GM18502 (cell line): ENCODE data around the gene CHMP4B.

Source experiments
- ATAC-seq: cut with Tn5 transposase; IDR thresholded peaks from one replicate; pipeline ENCODE4 v1.9.1; 2021; ENCODE audit warnings: mild to moderate bottlenecking; ENCODE audit not compliant: unreplicated experiment, poor library complexity

The CHMP4B gene

GRCh38 chr20:33884633-33885032, 73.5 kb downstream of the CHMP4B start:
- no peak for ATAC-seq

DNA sequence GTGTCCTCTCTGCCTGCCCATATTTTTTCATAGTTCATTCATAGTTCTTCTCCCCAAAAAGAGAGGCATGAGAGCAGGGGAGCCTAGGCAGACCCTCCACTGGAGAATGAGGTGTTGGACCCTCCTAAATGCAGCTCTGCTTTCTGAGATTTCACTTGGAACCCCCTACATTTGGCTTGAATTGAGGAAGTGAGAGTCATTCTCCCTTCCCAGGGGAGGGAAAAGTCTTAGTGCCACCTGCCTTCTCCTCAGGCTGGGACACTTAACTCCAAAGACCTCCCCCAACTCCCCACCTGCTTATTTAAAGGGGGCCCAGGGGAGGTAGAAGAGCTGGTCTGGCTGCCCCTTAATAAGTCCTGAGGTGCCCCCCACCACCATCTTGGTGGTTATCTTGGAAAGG, 78.2 kb downstream of the CHMP4B start:
- no peak for ATAC-seq

DNA sequence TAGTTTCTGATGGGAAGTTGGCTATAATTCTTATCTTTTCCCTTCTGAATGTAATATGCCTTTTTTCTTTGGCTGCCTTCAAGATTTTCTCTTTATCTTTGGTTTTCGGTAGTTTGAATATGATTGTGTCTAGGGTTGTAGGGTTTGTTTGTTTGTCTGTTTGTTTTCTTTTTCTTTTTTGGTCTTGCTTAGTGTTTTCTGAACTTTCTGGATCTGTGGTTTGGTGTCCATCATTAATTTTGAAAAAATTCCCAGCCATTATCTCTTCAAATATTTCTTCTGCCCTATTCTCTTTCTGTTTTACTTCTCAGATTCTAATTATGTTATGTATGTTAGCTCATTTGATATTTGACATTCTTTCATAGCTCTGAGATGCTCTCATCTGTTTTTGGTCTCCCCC, 79.4 kb downstream of the CHMP4B start:
- ATAC-seq, result no peak

DNA sequence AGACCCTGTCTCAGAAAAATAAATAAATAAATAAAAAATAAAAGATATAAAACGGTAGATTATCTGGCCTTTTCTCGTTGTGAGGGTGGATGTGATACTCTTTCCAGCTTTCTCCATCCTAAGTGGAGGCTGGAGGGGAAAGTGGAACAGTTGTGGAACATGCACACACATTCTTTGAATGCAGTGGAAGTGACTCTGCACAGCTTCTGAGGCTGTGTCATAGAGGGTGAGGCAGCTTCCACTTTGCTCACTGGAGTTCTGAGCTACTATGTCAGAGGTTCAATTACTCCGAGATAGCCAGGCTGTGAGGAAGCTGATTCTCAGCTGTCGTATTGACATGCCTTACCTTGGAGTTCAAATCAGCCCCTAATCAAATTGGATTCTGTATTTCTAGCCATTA, 82.2 kb downstream of the CHMP4B start:
- ATAC-seq, result no peak

DNA sequence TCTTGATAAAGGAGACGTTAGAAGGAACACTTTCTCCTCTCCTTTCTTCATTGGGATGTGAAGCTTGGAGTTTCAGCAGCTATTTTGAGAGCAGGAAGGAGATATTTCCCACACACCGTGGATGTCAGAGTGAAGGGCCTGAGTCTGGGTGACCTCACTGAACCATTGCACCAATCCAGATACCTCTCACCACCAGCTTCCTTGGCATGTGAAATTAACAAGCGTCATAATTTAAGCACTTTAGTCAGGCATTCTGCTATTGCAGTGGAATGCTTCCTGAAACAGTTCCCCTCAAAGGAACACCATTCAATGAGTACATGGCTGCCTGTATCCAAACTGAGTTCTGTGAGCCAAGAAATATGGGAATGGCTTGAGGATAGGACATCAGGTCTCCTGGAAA, 83.7 kb downstream of the CHMP4B start:
- no peak for ATAC-seq

DNA sequence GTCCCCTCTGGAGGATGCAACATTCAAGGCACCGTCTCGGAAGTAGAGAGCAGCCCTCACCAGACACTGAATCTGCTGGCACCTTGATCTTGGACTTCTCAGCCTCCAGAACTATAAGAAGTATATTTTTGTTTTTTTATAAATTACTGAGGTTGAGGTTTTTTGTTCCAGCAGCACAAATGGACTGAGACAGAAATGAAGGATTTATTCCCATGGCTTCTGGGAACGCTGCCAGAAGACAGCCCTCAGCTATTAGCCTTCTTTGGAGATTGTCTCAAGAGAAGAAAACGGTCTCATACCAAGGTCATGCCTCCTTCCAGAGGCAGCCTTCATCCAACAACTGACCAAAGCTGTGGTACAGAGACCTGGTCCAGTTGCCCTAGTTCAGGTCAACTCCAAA, 85.4 kb downstream of the CHMP4B start:
- no peak for ATAC-seq

DNA sequence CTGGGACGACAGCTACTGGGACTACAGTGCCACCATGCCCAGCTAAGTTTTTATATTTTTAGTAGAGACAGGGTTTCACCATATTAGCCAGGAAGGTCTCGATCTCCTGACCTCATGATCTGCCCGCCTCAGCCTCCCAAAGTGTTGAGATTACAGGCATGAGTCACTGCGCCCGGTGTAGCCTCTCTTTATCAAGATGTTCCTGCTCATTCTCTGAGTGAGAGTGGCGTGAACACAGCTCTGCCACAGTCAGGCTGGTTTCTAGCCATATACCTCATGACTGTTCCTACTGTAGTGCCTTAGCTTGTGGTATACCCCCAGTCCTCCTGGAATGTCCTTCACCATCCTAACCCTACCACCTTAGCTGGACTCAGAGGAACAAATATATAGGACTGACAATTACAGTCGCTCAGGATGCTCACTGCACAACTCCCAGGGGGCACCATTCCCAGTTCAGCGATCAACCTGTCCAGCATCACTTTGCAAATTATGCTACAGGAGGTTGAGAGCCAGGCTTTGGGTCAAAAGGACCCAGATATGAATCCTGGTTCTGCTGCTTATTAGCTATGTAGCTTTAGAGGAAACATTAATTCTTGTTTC, 86.3 kb downstream of the CHMP4B start:
- ATAC-seq, result no peak

DNA sequence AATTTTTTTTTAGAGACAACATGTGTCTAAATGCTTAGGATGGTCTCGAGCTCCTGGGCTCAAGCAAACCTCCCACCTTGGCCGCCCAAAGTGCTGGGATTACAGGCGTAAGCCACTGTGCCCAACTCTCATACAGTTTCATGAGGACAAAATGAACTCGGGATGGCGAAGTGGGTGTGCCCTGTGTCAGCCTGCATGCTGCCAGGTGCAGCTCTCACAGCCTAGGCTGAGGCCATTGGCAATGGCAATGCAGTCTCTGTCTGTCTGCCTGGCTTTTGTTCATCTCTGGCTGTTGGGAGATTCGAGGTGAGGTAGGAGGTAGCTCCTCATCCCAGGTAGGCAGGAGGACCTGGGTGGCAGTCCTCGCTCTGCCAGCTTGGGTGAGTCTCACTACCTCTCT, 88.0 kb downstream of the CHMP4B start:
- ATAC-seq, result no peak

DNA sequence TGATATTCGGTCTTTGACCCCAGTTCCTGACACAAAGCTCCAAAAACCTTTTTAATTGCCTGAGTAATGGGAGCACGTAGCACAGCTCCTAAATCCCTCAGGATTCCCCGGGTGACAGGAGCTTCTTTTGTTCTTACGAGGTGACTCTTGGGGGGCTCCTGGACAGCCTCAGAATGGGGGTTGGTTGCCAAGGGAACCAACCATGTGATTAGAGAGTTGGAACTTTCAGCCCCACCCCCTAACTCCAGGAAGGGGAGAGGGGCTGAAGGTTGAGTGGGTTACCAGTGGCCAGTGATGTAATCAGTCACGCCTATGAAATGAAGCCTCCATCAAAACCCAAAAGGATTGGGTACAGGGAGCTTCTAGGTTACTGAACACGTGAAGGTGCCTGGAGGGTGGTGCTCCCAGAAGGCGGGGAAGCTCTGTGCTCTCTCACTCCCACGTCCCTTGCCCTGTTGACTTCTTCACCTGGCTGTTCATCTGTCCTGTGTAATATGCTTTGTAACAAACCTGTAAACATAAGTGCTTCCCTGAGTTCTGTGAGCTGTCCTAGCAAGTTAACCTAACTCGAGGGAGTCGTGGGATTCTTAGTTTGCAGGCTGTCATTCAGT, 89.5 kb downstream of the CHMP4B start:
- ATAC-seq, result no peak

- ATAC-seq, result no peak
Observed at GRCh38 chr20:33901132-33901523, 90.0 kb downstream of the CHMP4B start.

DNA sequence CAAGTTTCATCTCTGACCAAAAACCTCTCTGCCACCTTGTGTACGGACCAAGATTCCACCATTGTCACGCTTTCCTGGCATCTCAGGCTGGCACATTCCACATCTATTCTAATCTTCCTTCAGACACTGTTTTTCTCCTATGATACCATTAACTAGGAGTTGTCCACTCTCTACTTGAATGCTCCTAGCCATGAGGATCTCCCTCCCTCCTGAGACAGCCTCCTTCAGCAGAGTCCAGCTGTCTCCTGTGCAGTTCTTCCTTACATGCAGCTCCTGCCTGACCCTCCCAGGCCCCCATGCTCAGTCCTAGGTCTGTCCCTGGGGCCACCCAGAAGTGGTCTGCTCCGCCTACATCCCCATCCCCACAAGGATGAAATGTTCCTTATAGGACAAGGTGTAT, 90.9 kb downstream of the CHMP4B start:
- no peak for ATAC-seq
